DND-41 (cell line): ENCODE measurements around the gene RALGPS1.
"Not testable (repeated sequence)": the region's sequence is repeated elsewhere in the genome, so short reads cannot be mapped to it uniquely, and the experiment has no call there.

Experiments used
- ATAC-seq: fragments of 200-7000 bp; cut with Tn5 transposase; 3 replicates; pipeline ENCODE4 v1.9.1; 2021; ENCODE audit warnings: low read depth; ENCODE audit not compliant: insufficient read depth
- DNase-seq: peaks from one replicate; pipeline ENCODE4 v3.0.0-alpha.2; 2020
- H2AFZ ChIP-seq: 2 replicates; pipeline ENCODE4 v1.6.0; 2012; ENCODE audit warnings: low read depth, low read length
- H3K27ac ChIP-seq: 2 replicates; pipeline ENCODE4 v1.5.1; 2012; ENCODE audit warnings: low read length, inconsistent platforms
- H3K27me3 ChIP-seq: fragments of 200-600 bp; sonication (generic); 2 replicates; pipeline ENCODE4 v1.6.0; 2012; ENCODE audit warnings: low read length, mild to moderate bottlenecking, inconsistent platforms; ENCODE audit not compliant: insufficient read depth, poor library complexity
- H3K36me3 ChIP-seq: 2 replicates; pipeline ENCODE4 v1.5.1; 2012; ENCODE audit warnings: low read length, inconsistent platforms; ENCODE audit not compliant: insufficient read depth
- H3K4me1 ChIP-seq: 2 replicates; pipeline ENCODE4 v1.5.1; 2012; ENCODE audit warnings: mild to moderate bottlenecking, low read length; ENCODE audit not compliant: insufficient read depth
- H3K4me2 ChIP-seq: 2 replicates; pipeline ENCODE4 v1.6.0; 2012; ENCODE audit warnings: mild to moderate bottlenecking, moderate library complexity, low read length, inconsistent platforms; ENCODE audit not compliant: insufficient read depth
- H3K4me3 ChIP-seq, 2 experiments: fragments of 200-600 bp in 1 of 2; shearing (Covaris generic) in 1 of 2; 2 replicates each; pipeline ENCODE4 v1.5.1; 2012 to 2016; ENCODE audit warnings: inconsistent platforms in 2 of 2, low read length in 2 of 2, mild to moderate bottlenecking in 2 of 2, low read depth in 1 of 2, moderate library complexity in 1 of 2
- H3K79me2 ChIP-seq: 2 replicates; pipeline ENCODE4 v1.6.0; 2012; ENCODE audit warnings: low read length, inconsistent platforms; ENCODE audit not compliant: insufficient read depth
- H3K9ac ChIP-seq: 2 replicates; pipeline ENCODE4 v1.6.0; 2012; ENCODE audit warnings: low read depth, mild to moderate bottlenecking, inconsistent platforms, low read length, moderate library complexity
- H3K9me3 ChIP-seq: 2 replicates; pipeline ENCODE4 v1.5.1; 2012; ENCODE audit warnings: low read length, moderate library complexity, mild to moderate bottlenecking, inconsistent platforms; ENCODE audit not compliant: insufficient read depth, severe bottlenecking
- H4K20me1 ChIP-seq: 2 replicates; pipeline ENCODE4 v1.6.0; 2012; ENCODE audit warnings: low read length; ENCODE audit not compliant: insufficient read depth
- CTCF ChIP-seq: IDR thresholded peaks from 2 replicates; pipeline ENCODE4 v1.5.1; 2012; ENCODE audit warnings: borderline replicate concordance, low read length, moderate library complexity, mild to moderate bottlenecking; ENCODE audit not compliant: poor library complexity, severe bottlenecking; ENCODE audit errors: extremely low read depth
- EZH2 ChIP-seq: IDR thresholded peaks from 3 replicates; pipeline ENCODE4 v1.6.1; 2012; ENCODE audit warnings: borderline replicate concordance, low read depth, mild to moderate bottlenecking, moderate library complexity, low read length, inconsistent platforms; ENCODE audit not compliant: severe bottlenecking

The RALGPS1 gene

GRCh38 chr9:127015921-127016512, 101.4 kb downstream of the RALGPS1 start:
- Histone ChIP-seq H3K79me2 (no peaks in the 10 kb centered on the region), H3K4me3 (no peak overlapping the region), H3K9me3 (no peaks in the 10 kb centered on the region), H2AFZ (no peak overlapping the region), H3K27me3 (peaks cover 56% of the 10 kb centered on the region), H3K36me3 (no peaks in the 10 kb centered on the region), H3K27ac (no peak overlapping the region), H3K4me1 (no peaks in the 10 kb centered on the region), H3K9ac (no peak overlapping the region), H4K20me1 (peaks cover 20% of the 10 kb centered on the region; the same call in 1 of the 2 replicates), H3K4me2 (no peak overlapping the region)
- TF ChIP-seq CTCF: no peak
- TF ChIP-seq EZH2: no peak
- DNase-seq: no peak
- ATAC-seq: no peak

GRCh38 chr9:127017979-127018378, 103.4 kb downstream of the RALGPS1 start:
- not testable (repeated sequence) for H3K9ac ChIP-seq, H3K4me3 ChIP-seq, H3K27ac ChIP-seq, H3K9me3 ChIP-seq, H2AFZ ChIP-seq, H3K4me2 ChIP-seq, DNase-seq, H3K79me2 ChIP-seq, ATAC-seq, H3K36me3 ChIP-seq, H3K4me1 ChIP-seq
- Histone ChIP-seq H4K20me1 (peaks cover 13% of the 10 kb centered on the region; the same call in 1 of the 2 replicates), H3K27me3 (peaks cover 51% of the 10 kb centered on the region)

- H3K27ac ChIP-seq: no peak overlapping the region
- no peaks in the 10 kb centered on the region for H3K4me1 ChIP-seq
- H3K4me2 ChIP-seq: no peak overlapping the region
- no peaks in the 10 kb centered on the region for H3K9me3 ChIP-seq
- H3K79me2 ChIP-seq: no peaks in the 10 kb centered on the region
- no peak overlapping the region for H3K9ac ChIP-seq
- TF ChIP-seq CTCF (no peak), EZH2 (no peak)
- no peak overlapping the region for H3K4me3 ChIP-seq
- peaks cover 6% of the 10 kb centered on the region; the same call in 1 of the 2 replicates for H4K20me1 ChIP-seq
- peaks cover 43% of the 10 kb centered on the region for H3K27me3 ChIP-seq
- no peak for ATAC-seq
- H2AFZ ChIP-seq: no peak overlapping the region
- DNase-seq: no peak
- H3K36me3 ChIP-seq: no peaks in the 10 kb centered on the region
Observed at GRCh38 chr9:127018935-127019334, 104.4 kb downstream of the RALGPS1 start.

- Histone ChIP-seq H3K4me1 (no peaks in the 10 kb centered on the region), H3K36me3 (no peaks in the 10 kb centered on the region), H3K4me2 (no peak overlapping the region), H3K9me3 (no peaks in the 10 kb centered on the region), H3K79me2 (no peaks in the 10 kb centered on the region), H4K20me1 (peaks cover 4% of the 10 kb centered on the region; the same call in 1 of the 2 replicates), H2AFZ (no peak overlapping the region), H3K27ac (no peak overlapping the region), H3K4me3 (no peak overlapping the region), H3K9ac (no peak overlapping the region), H3K27me3 (peaks cover 31% of the 10 kb centered on the region)
- ATAC-seq (no peak), DNase-seq (no peak)
- TF ChIP-seq EZH2: no peak
- TF ChIP-seq CTCF: no peak
Observed at GRCh38 chr9:127020036-127020801, 105.6 kb downstream of the RALGPS1 start.
